Astrocyte (in vitro differentiated cells and primary cell): ENCODE measurements around the gene MIPOL1.

ENCODE experiments used
- CTCF ChIP-seq: IDR thresholded peaks from 2 replicates; pipeline ENCODE4 v1.5.1; 2011; ENCODE audit warnings: low read depth, mild to moderate bottlenecking, inconsistent platforms, low read length, moderate library complexity; ENCODE audit not compliant: insufficient read depth
- EZH2 ChIP-seq: IDR thresholded peaks from 2 replicates; pipeline ENCODE4 v1.6.1; 2012; ENCODE audit warnings: mild to moderate bottlenecking, low read length, inconsistent platforms; ENCODE audit not compliant: insufficient read depth

- TF ChIP-seq CTCF (peak; percentile 61), EZH2 (no peak)
Measured at GRCh38 chr14:37232907-37233481, 35.3 kb downstream of the MIPOL1 start.
